ENCODE results near the gene LRBA.

Gene LRBA

DNA sequence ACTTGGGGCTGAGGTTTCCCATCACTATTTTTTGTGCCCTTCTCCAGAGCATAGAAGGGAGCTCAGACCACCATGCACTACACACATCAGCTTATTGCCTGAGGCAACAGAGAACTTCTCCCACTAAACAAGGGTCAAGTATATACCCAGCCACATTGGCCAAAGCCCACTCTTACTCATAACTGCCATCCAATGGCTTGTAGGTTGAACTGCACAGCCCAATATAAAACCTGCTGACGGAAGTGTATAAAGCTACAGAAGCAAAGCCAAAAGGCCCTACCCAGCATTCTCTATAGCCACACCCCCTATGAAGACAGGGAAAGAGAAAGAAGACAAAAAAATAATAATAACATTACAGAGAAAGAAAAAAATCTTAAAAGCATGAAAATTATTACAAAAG lies 139.7 kb downstream of the LRBA start:
- FAIRE-seq (no peak), DNase-seq (ENCODE audit: insufficient read length, low spot score) (no peak)
- TF ChIP-seq POLR2A (IDR thresholded peaks at IDR 0.05; ENCODE audit: low read depth, low read length) (no peak), POLR2AphosphoS5 (IDR thresholded peaks at IDR 0.05; ENCODE audit: low read depth, low read length) (no peak), PAX5 (IDR thresholded peaks at IDR 0.05; ENCODE audit: insufficient read depth, low read length, severe bottlenecking) (no peak), SPI1 (IDR thresholded peaks at IDR 0.05; ENCODE audit: low read depth, low read length) (no peak), POU2F2 (IDR thresholded peaks at IDR 0.05; ENCODE audit: low read depth, low read length) (no peak), TAF1 (IDR thresholded peaks at IDR 0.05; ENCODE audit: low read depth, low read length) (no peak)

DNA sequence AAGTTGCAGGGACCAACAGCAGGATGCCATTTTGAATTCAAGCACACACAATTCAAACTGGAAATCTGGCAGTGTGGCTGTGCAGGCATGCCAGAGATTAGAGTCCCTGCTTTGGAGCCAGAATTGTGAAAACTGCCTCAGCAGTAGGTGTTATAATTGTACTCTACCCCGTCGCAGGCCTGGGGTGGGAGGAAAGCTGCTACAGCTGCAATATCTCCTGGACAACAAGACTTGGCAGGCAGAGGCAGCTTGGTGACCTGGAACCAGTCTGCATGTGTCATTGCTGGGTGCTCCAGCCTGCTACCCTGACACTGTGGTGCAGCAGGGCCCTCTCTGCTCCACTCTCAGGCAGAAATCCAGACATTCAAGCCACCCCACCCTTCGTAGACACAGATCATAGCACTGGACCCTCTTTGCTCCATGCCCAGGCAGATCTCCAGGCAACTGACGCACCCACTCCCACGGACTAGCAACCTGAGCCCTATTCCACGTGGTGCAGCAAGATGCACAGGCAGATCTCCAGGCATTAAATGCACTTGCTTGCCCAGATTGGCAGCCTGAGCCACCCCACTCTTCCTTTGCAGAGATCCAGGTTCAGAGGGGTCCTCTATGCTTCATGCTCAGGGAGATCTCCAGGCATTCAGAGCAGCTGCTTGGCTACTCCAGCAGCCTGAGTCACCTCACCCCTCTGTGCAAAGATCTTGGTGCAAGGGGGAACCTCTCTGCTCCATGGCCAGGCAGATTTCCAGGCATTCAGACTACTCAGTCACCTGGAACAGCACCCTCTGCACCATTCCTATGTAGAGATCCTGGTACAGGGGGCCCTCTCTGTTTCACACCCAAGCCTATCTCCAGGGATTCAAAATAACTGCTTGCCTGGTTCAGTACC lies 140.5 kb downstream of the LRBA start:
- FAIRE-seq = peak; percentile 28
- TF ChIP-seq SPI1 (IDR thresholded peaks at IDR 0.05; ENCODE audit: low read depth, low read length) = no peak
- TF ChIP-seq POLR2AphosphoS5 (IDR thresholded peaks at IDR 0.05; ENCODE audit: low read depth, low read length) = no peak
- no peak for TF ChIP-seq TAF1 (IDR thresholded peaks at IDR 0.05; ENCODE audit: low read depth, low read length)
- TF ChIP-seq PAX5 (IDR thresholded peaks at IDR 0.05; ENCODE audit: insufficient read depth, low read length, severe bottlenecking) = no peak
- no peak for TF ChIP-seq POU2F2 (IDR thresholded peaks at IDR 0.05; ENCODE audit: low read depth, low read length)
- no peak for TF ChIP-seq POLR2A (IDR thresholded peaks at IDR 0.05; ENCODE audit: low read depth, low read length)
- no peak for DNase-seq (ENCODE audit: insufficient read length, low spot score)

- DNase-seq (ENCODE audit: insufficient read length, low spot score) = peak; percentile 6
- TF ChIP-seq SPI1 (IDR thresholded peaks at IDR 0.05; ENCODE audit: low read depth, low read length) = no peak
- TF ChIP-seq PAX5 (IDR thresholded peaks at IDR 0.05; ENCODE audit: insufficient read depth, low read length, severe bottlenecking) = no peak
- TF ChIP-seq TAF1 (IDR thresholded peaks at IDR 0.05; ENCODE audit: low read depth, low read length) = no peak
- TF ChIP-seq POLR2A (IDR thresholded peaks at IDR 0.05; ENCODE audit: low read depth, low read length) = no peak
- no peak for TF ChIP-seq POU2F2 (IDR thresholded peaks at IDR 0.05; ENCODE audit: low read depth, low read length)
- TF ChIP-seq POLR2AphosphoS5 (IDR thresholded peaks at IDR 0.05; ENCODE audit: low read depth, low read length) = no peak
- FAIRE-seq = no peak
These were observed 147.9 kb downstream of the LRBA start for GRCh38 chr4:150867148-150867547.

- TF ChIP-seq POLR2A (IDR thresholded peaks at IDR 0.05; ENCODE audit: low read depth, low read length) (no peak), POLR2AphosphoS5 (IDR thresholded peaks at IDR 0.05; ENCODE audit: low read depth, low read length) (no peak), TAF1 (IDR thresholded peaks at IDR 0.05; ENCODE audit: low read depth, low read length) (no peak), SPI1 (IDR thresholded peaks at IDR 0.05; ENCODE audit: low read depth, low read length) (no peak), PAX5 (IDR thresholded peaks at IDR 0.05; ENCODE audit: insufficient read depth, low read length, severe bottlenecking) (no peak), POU2F2 (IDR thresholded peaks at IDR 0.05; ENCODE audit: low read depth, low read length) (no peak)
- no peak for DNase-seq (ENCODE audit: insufficient read length, low spot score)
- no peak for FAIRE-seq
These were observed 151.6 kb downstream of the LRBA start for GRCh38 chr4:150863456-150863855.

DNA sequence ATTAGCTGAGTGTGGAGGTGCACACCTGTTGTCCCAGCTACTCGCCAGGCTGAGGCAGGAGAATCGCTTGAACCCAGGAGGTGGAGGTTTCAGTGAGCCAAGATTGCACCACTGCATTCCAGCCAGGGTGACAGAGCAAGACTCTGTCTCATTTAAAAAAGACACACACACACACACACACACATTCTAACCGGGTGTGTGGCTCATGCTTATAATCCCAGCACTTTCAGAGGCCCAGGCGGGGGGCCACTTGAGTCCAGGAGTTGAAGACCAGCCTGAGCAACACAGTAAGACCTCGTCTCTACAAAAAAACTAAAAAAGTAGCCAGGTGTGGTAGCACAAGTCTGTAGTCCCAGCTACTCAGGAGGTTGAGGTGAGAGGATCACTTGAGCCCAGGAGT lies 152.3 kb downstream of the LRBA start:
- TF ChIP-seq POLR2AphosphoS5 (IDR thresholded peaks at IDR 0.05; ENCODE audit: low read depth, low read length) = no peak
- no peak for TF ChIP-seq SPI1 (IDR thresholded peaks at IDR 0.05; ENCODE audit: low read depth, low read length)
- TF ChIP-seq POLR2A (IDR thresholded peaks at IDR 0.05; ENCODE audit: low read depth, low read length) = no peak
- no peak for TF ChIP-seq PAX5 (IDR thresholded peaks at IDR 0.05; ENCODE audit: insufficient read depth, low read length, severe bottlenecking)
- TF ChIP-seq POU2F2 (IDR thresholded peaks at IDR 0.05; ENCODE audit: low read depth, low read length) = no peak
- no peak for TF ChIP-seq TAF1 (IDR thresholded peaks at IDR 0.05; ENCODE audit: low read depth, low read length)

DNA sequence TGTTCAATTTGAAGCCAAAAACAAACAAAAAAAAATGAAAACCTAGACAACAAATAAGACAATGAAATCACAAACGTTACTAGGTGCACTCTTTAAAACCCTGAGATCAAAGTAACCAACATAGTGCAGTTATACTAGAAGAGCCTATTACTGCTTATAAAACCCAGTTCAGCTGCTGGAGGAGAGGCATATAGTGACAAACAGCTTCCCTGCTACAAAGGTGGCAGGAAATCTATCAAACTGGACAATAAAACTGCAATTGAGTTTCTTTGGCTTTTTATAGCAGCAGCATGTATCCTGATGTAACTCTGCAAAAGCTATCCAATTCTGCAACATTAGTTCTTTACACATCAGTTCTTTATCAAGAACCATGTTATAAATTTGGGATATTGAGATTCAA lies 155.6 kb downstream of the LRBA start:
- TF ChIP-seq POU2F2 (IDR thresholded peaks at IDR 0.05; ENCODE audit: low read depth, low read length) (no peak), PAX5 (IDR thresholded peaks at IDR 0.05; ENCODE audit: insufficient read depth, low read length, severe bottlenecking) (no peak), TAF1 (IDR thresholded peaks at IDR 0.05; ENCODE audit: low read depth, low read length) (no peak), POLR2AphosphoS5 (IDR thresholded peaks at IDR 0.05; ENCODE audit: low read depth, low read length) (no peak), SPI1 (IDR thresholded peaks at IDR 0.05; ENCODE audit: low read depth, low read length) (no peak)
- no peak for FAIRE-seq
- no peak for DNase-seq (ENCODE audit: insufficient read length, low spot score)

More for the DNA sequence above, 152.3 kb downstream of the LRBA start:
- DNase-seq (ENCODE audit: insufficient read length, low spot score) = no peak
- no peak for FAIRE-seq

- TF ChIP-seq POLR2A (IDR thresholded peaks at IDR 0.05; ENCODE audit: low read depth, low read length) (no peak), POU2F2 (IDR thresholded peaks at IDR 0.05; ENCODE audit: low read depth, low read length) (no peak), PAX5 (IDR thresholded peaks at IDR 0.05; ENCODE audit: insufficient read depth, low read length, severe bottlenecking) (no peak), POLR2AphosphoS5 (IDR thresholded peaks at IDR 0.05; ENCODE audit: low read depth, low read length) (no peak), TAF1 (IDR thresholded peaks at IDR 0.05; ENCODE audit: low read depth, low read length) (no peak), SPI1 (IDR thresholded peaks at IDR 0.05; ENCODE audit: low read depth, low read length) (no peak)
- FAIRE-seq = peak; percentile 40
- DNase-seq (ENCODE audit: insufficient read length, low spot score) = no peak
These were observed 159.0 kb downstream of the LRBA start for GRCh38 chr4:150855981-150856510.

DNA sequence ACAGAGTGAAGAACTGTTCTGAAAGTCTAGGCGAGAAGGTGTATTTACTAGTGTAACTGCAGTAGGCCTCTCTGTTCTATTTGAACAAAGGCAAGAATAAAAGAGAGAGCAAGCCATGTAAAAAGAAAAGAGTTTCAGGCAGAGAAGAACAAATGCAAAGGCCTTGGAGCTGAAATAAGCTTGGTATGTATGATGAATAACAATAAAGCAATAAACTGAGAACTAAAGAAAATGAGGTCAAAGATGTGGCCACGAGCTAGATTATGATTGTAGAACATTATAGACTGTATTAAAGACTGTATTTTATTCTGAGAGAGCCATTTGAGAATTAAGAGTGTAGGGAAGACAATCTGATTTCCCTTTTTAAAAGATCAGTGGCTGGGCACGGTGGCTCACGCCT lies 160.5 kb downstream of the LRBA start:
- DNase-seq (ENCODE audit: insufficient read length, low spot score) (no peak), FAIRE-seq (no peak)
- no peak for TF ChIP-seq POLR2AphosphoS5 (IDR thresholded peaks at IDR 0.05; ENCODE audit: low read depth, low read length)
- no peak for TF ChIP-seq PAX5 (IDR thresholded peaks at IDR 0.05; ENCODE audit: insufficient read depth, low read length, severe bottlenecking)
- no peak for TF ChIP-seq POU2F2 (IDR thresholded peaks at IDR 0.05; ENCODE audit: low read depth, low read length)
- no peak for TF ChIP-seq SPI1 (IDR thresholded peaks at IDR 0.05; ENCODE audit: low read depth, low read length)
- TF ChIP-seq TAF1 (IDR thresholded peaks at IDR 0.05; ENCODE audit: low read depth, low read length) = no peak
- no peak for TF ChIP-seq POLR2A (IDR thresholded peaks at IDR 0.05; ENCODE audit: low read depth, low read length)

DNA sequence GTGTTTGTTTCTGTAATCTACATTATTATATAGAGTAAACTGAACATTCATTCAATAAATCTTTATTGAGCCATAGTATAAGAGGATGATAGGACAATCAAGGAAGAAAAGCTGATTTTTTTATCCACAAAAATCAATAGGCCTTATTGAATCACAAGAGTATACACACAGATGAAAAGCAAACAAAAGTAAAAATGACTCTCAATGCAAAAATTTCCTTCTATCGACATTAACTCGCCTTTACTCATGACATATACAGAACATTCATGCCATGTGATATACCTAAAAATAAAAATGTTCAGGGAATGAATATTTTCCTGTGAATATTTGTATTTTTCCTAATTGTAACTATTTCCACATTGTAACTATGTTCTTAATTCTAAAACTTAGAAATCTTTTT lies 161.2 kb downstream of the LRBA start:
- no peak for DNase-seq (ENCODE audit: insufficient read length, low spot score)
- FAIRE-seq = no peak
- TF ChIP-seq PAX5 (IDR thresholded peaks at IDR 0.05; ENCODE audit: insufficient read depth, low read length, severe bottlenecking) (no peak), SPI1 (IDR thresholded peaks at IDR 0.05; ENCODE audit: low read depth, low read length) (no peak), POLR2A (IDR thresholded peaks at IDR 0.05; ENCODE audit: low read depth, low read length) (no peak), POU2F2 (IDR thresholded peaks at IDR 0.05; ENCODE audit: low read depth, low read length) (no peak), TAF1 (IDR thresholded peaks at IDR 0.05; ENCODE audit: low read depth, low read length) (no peak), POLR2AphosphoS5 (IDR thresholded peaks at IDR 0.05; ENCODE audit: low read depth, low read length) (no peak)

Measured in GM12891 (cell line).